B cell (primary cell): ENCODE results near the gene NT5DC2. TPM values are rescaled to one million over a fixed set of nuclear protein-coding genes. Genes with fewer than 3 reads are reported as not detected.

Experiments
- ATAC-seq: fragments of 200-7000 bp; cut with Tn5 transposase; one replicate; pipeline ENCODE4 v1.10.0; 2021; ENCODE audit warnings: low read depth, mild to moderate bottlenecking, moderate number of reproducible peaks, moderate library complexity
- CTCF ChIA-PET: fragments of 350-600 bp; sonication (Branson Sonifier 250); formaldehyde crosslinking; loops from one replicate; lab custom pipeline; 2021; ENCODE audit warnings: antibody characterized with exemption, inconsistent platforms; lab: Charles Lee
- POLR2A ChIA-PET: fragments of 350-600 bp; sonication (Branson Sonifier 250); formaldehyde crosslinking; loops from one replicate; lab custom pipeline; 2021; ENCODE audit warnings: antibody characterized with exemption; lab: Charles Lee
- DNase-seq: peaks from one replicate; pipeline ENCODE4 v3.0.0; 2013
- H2AFZ ChIP-seq: 2 replicates; pipeline ENCODE4 v1.6.1; 2012; ENCODE audit warnings: mild to moderate bottlenecking, low read depth, low read length; ENCODE audit not compliant: insufficient read depth, poor library complexity, severe bottlenecking
- H3K27ac ChIP-seq, 2 donors: 1 replicate in 1 of 2; 2 replicates in 1 of 2; pipeline ENCODE4 v1.5.1; 2012 to 2013; ENCODE audit warnings: low read length in 2 of 2, mild to moderate bottlenecking in 2 of 2, moderate library complexity in 1 of 2
- H3K27me3 ChIP-seq, 4 experiments: fragments of 200-600 bp in 1 of 4; sonication (generic) in 1 of 4; replicated peaks in 1 of 4; 1 replicate in 2 of 4; 2 replicates in 2 of 4; pipeline versions ENCODE4 v1.6.1 to v1.7.0; 2013 to 2016; ENCODE audit warnings: low read length in 3 of 4, mild to moderate bottlenecking in 2 of 4, mixed read lengths in 1 of 4, moderate library complexity in 1 of 4; ENCODE audit not compliant: insufficient read depth in 4 of 4, control insufficient read depth in 3 of 4; ENCODE audit errors: control extremely low read depth in 1 of 4
- H3K36me3 ChIP-seq, 2 experiments: replicated peaks in 1 of 2; 1 replicate in 1 of 2; 2 replicates in 1 of 2; pipeline versions ENCODE4 v1.6.1 to v1.7.1; 2013; ENCODE audit warnings: low read length in 1 of 2; ENCODE audit not compliant: insufficient read depth in 2 of 2, control insufficient read depth in 1 of 2; ENCODE audit errors: control extremely low read depth in 1 of 2, extremely low read depth in 1 of 2
- H3K4me1 ChIP-seq, 2 donors: fragments of 200-600 bp in 1 of 2; sonication (generic) in 1 of 2; 1 replicate in 1 of 2; 2 replicates in 1 of 2; pipeline versions ENCODE4 v1.5.1 to v1.6.1; 2013 to 2017; ENCODE audit warnings: low read length in 2 of 2; ENCODE audit not compliant: control insufficient read depth in 2 of 2, insufficient read depth in 2 of 2
- H3K4me2 ChIP-seq: replicated peaks from 2 replicates; pipeline ENCODE3; 2012; ENCODE audit warnings: mild to moderate bottlenecking, low read depth, low read length; ENCODE audit not compliant: poor library complexity, severe bottlenecking
- H3K4me3 ChIP-seq, 5 experiments: fragments of 200-600 bp in 1 of 5; sonication (generic) in 1 of 5; 1 replicate in 3 of 5; 2 replicates in 2 of 5; pipeline versions ENCODE4 v1.5.1 to v1.7.0; 2011 to 2016; ENCODE audit warnings: low read length in 4 of 5, mild to moderate bottlenecking in 4 of 5, low read depth in 2 of 5, control low read depth in 1 of 5, moderate library complexity in 1 of 5; ENCODE audit not compliant: insufficient read depth in 1 of 5; ENCODE audit errors: control extremely low read depth in 1 of 5, extremely low read depth in 1 of 5
- H3K79me2 ChIP-seq: fragments of 200-600 bp; sonication (generic); one replicate; pipeline ENCODE4 v1.6.0; 2016; ENCODE audit warnings: low read length; ENCODE audit not compliant: control insufficient read depth, insufficient read depth
- H3K9ac ChIP-seq: fragments of 200-600 bp; sonication (generic); 2 replicates; pipeline ENCODE4 v1.6.1; 2017; ENCODE audit warnings: mild to moderate bottlenecking, low read length, moderate library complexity
- H3K9me3 ChIP-seq, 3 donors: one replicate each; pipeline versions ENCODE4 v1.6.1 to v1.7.1; 2013; ENCODE audit warnings: low read length in 2 of 3; ENCODE audit not compliant: control insufficient read depth in 2 of 3, insufficient read depth in 1 of 3; ENCODE audit errors: control extremely low read depth in 1 of 3
- H4K20me1 ChIP-seq: 2 replicates; pipeline ENCODE4 v1.6.0; 2012; ENCODE audit warnings: mild to moderate bottlenecking, low read length; ENCODE audit not compliant: insufficient read depth, control insufficient read depth, poor library complexity, severe bottlenecking
- H3K27ac Mint-ChIP-seq: one replicate; pipeline ENCODE4 v1.8.0; 2021; ENCODE audit warnings: mixed read lengths
- H3K27me3 Mint-ChIP-seq: one replicate; pipeline ENCODE4 v1.8.0; 2021; ENCODE audit warnings: mixed read lengths
- H3K4me1 Mint-ChIP-seq: one replicate; pipeline ENCODE4 v1.8.0; 2021; ENCODE audit warnings: mixed read lengths
- H3K4me3 Mint-ChIP-seq: one replicate; pipeline ENCODE4 v1.8.0; 2021; ENCODE audit warnings: mixed read lengths
- H3K9me3 Mint-ChIP-seq: one replicate; pipeline ENCODE4 v1.8.0; 2022; ENCODE audit warnings: mixed read lengths; ENCODE audit not compliant: insufficient read depth
- EZH2 ChIP-seq: IDR thresholded peaks from 2 replicates; pipeline ENCODE4 v1.6.1; 2012; ENCODE audit warnings: borderline replicate concordance, low read depth, mild to moderate bottlenecking, moderate library complexity, low read length; ENCODE audit not compliant: insufficient read depth, poor library complexity, severe bottlenecking
- WGBS: methylation state at CpG from one replicate; pipeline ENCODE4 v1.1.5; 2013; ENCODE audit warnings: missing lambda C conversion rate; ENCODE audit not compliant: insufficient coverage; 5-methylcytosine and 5-hydroxymethylcytosine counted together
- intact Hi-C: fragments of 100-400 bp; cut with micrococcal nuclease; formaldehyde crosslinking; loops from one replicate; pipeline ENCODE4 v1.10.0; 2022
- polyA plus RNA-seq: library from polyadenylated mRNA; depleted of rRNA; stranded (reverse); fragments of >200 nt; gene quantifications from 2 replicates; pipeline ENCODE4 v1.2.3, GENCODE V29; 2012
- total RNA-seq, 2 donors: library from RNA; stranded (reverse); fragments of 120-200 nt in 1 of 2; gene quantifications; 1 replicate in 1 of 2; 2 replicates in 1 of 2; pipeline versions ENCODE4 v1.2.3 to v1.2.4, GENCODE V29; 2013 to 2022
- TF ChIP-seq, protein P1 (sequence below): fragments of 200-600 bp; IDR thresholded peaks from one replicate; pipeline ENCODE4 v1.8.0; 2022; ENCODE audit warnings: antibody characterized with exemption, mild to moderate bottlenecking

NT5DC2 gene
- total and polyA plus RNA-seq, 2 donors (not counting 1 experiment from before 2014, with no cell fraction given) = 11.2 to 11.9 TPM

DNA sequence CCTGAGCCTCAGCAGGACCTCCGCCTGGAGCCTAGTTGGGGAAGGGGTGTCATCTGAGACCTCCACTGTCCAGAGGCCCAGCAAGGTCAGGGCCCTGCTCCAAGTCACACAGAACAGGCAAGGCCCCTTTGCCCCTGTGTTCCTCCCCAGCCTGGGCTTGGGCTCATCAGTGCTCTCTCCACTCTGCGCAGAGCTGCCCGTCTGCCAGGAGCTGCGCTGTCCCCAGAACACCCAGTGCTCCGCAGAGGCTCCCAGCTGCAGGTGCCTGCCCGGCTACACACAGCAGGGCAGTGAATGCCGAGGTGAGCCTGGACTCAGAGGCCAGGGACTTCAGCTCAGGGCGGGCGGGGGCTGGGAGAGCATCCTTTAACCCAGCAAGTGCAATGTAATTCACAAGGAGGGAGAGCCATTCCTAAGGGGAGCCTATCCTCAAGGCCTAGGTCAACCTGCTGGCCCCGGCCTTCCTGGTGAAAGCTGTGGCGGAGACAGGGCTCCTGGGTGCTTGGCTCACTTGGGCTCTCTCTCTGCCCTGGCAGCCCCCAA lies 30.8 kb downstream of the NT5DC2 start:
- H3K9me3 Mint-ChIP-seq = no peaks in the 10 kb centered on the region
- H3K27ac ChIP-seq = no peak overlapping the region
- no peak overlapping the region for H3K9ac ChIP-seq
- H2AFZ ChIP-seq = no peak overlapping the region
- H3K36me3 ChIP-seq = no peaks in the 10 kb centered on the region
- ChIA-PET CTCF (no interaction called here), POLR2A (no interaction called here)
- peaks cover 17% of the 10 kb centered on the region for H3K4me1 Mint-ChIP-seq
- DNase-seq (no peak), ATAC-seq (no peak)
- H3K27me3 Mint-ChIP-seq = no peaks in the 10 kb centered on the region
- TF ChIP-seq EZH2 = no peak
- TF ChIP-seq, protein P1, sequence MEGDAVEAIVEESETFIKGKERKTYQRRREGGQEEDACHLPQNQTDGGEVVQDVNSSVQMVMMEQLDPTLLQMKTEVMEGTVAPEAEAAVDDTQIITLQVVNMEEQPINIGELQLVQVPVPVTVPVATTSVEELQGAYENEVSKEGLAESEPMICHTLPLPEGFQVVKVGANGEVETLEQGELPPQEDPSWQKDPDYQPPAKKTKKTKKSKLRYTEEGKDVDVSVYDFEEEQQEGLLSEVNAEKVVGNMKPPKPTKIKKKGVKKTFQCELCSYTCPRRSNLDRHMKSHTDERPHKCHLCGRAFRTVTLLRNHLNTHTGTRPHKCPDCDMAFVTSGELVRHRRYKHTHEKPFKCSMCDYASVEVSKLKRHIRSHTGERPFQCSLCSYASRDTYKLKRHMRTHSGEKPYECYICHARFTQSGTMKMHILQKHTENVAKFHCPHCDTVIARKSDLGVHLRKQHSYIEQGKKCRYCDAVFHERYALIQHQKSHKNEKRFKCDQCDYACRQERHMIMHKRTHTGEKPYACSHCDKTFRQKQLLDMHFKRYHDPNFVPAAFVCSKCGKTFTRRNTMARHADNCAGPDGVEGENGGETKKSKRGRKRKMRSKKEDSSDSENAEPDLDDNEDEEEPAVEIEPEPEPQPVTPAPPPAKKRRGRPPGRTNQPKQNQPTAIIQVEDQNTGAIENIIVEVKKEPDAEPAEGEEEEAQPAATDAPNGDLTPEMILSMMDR = no peak
- H4K20me1 ChIP-seq = no peaks in the 10 kb centered on the region
- WGBS = 94% methylated on average over 11 of the region's 11 CpGs
- no peak overlapping the region for H3K4me3 Mint-ChIP-seq
- no peak overlapping the region for H3K4me2 ChIP-seq
- no peaks in the 10 kb centered on the region for H3K79me2 ChIP-seq
- H3K4me3 ChIP-seq = no peak overlapping the region
- no peaks in the 10 kb centered on the region for H3K27me3 ChIP-seq
- intact Hi-C loops = no loop called here
- peaks cover 11 to 16% of the 10 kb centered on the region in 2 donors for H3K4me1 ChIP-seq
- H3K27ac Mint-ChIP-seq = no peak overlapping the region
- H3K9me3 ChIP-seq = no peaks in the 10 kb centered on the region

DNA sequence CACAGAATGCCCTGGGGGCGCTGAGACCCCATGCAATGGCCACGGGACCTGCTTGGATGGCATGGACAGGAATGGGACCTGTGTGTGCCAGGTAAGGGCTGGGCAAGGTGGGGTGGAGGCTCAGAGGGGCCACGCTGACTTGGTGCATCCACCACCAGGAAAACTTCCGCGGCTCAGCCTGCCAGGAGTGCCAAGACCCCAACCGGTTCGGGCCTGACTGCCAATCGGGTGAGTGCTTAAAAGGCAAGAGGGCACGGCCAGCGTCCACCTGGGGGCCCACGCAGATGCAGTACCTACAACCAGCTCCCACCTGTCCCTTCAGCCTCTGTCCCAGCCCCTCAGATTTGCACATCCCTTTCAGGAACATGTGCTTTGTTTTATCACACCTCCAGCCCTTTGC lies 31.7 kb downstream of the NT5DC2 start:
- intact Hi-C loops = no loop called here
- no peaks in the 10 kb centered on the region for H3K27me3 Mint-ChIP-seq

More for the DNA sequence above, 31.7 kb downstream of the NT5DC2 start:
- Histone ChIP-seq H3K4me3 (no peak overlapping the region), H3K9me3 (no peaks in the 10 kb centered on the region), H3K4me1 (peaks cover 11 to 17% of the 10 kb centered on the region in 2 donors), H2AFZ (no peak overlapping the region), H3K4me2 (no peak overlapping the region), H3K27me3 (no peaks in the 10 kb centered on the region), H4K20me1 (no peaks in the 10 kb centered on the region), H3K9ac (no peak overlapping the region), H3K36me3 (no peaks in the 10 kb centered on the region), H3K27ac (no peak overlapping the region), H3K79me2 (no peaks in the 10 kb centered on the region)
- TF ChIP-seq, protein P1 = no peak
- TF ChIP-seq EZH2 = no peak
- Mint-ChIP-seq H3K4me1 (peaks cover 17% of the 10 kb centered on the region), H3K27ac (no peak overlapping the region), H3K9me3 (no peaks in the 10 kb centered on the region), H3K4me3 (no peak overlapping the region)
- 91% methylated on average over 11 of the region's 11 CpGs for WGBS
- CTCF ChIA-PET = no interaction called here
- POLR2A ChIA-PET = no interaction called here
- ATAC-seq = no peak
- no peak for DNase-seq
